H1 (cell line): Measurements from ENCODE around the gene PARD3. TPM values are rescaled to one million over a fixed set of nuclear protein-coding genes. Genes with fewer than 3 reads are reported as not detected.

ENCODE experiments used
- CTCF ChIA-PET: fragments of 300-600 bp; sonication (Branson Sonifier 250); formaldehyde crosslinking; loops from one replicate; lab custom pipeline; 2021; ENCODE audit not compliant: partially characterized antibody; lab: Charles Lee
- POLR2A ChIA-PET: fragments of 300-600 bp; sonication (Branson Sonifier 250); formaldehyde crosslinking; loops from one replicate; lab custom pipeline; 2021; ENCODE audit warnings: inconsistent platforms; ENCODE audit not compliant: partially characterized antibody; lab: Charles Lee
- DNase-seq, 2 experiments: peaks; one replicate each; pipeline versions ENCODE4 v3.0.0 to v3.0.0-alpha.2; 2010 to 2022; ENCODE audit warnings: low spot score in 2 of 2, low read depth in 1 of 2, mixed read lengths in 1 of 2
- FAIRE-seq: peaks from 2 replicates; lab custom pipeline; 2011; peaks lifted over from hg19 to GRCh38; lab: Jason Lieb, UNC
- H2AFZ ChIP-seq: 2 replicates; pipeline ENCODE4 v1.8.1; 2012; ENCODE audit warnings: low read length, inconsistent platforms
- H2AK5ac ChIP-seq: 2 replicates; pipeline ENCODE4 v1.6.1; 2013; ENCODE audit warnings: low read depth, low read length
- H2BK120ac ChIP-seq: replicated peaks from 2 replicates; pipeline ENCODE3; 2013; ENCODE audit warnings: low read depth, low read length, inconsistent platforms
- H2BK12ac ChIP-seq: 2 replicates; pipeline ENCODE4 v1.6.1; 2013; ENCODE audit warnings: low read depth, low read length
- H2BK15ac ChIP-seq: 2 replicates; pipeline ENCODE4 v1.6.1; 2013; ENCODE audit warnings: low read length
- H2BK20ac ChIP-seq: 2 replicates; pipeline ENCODE4 v1.6.1; 2013; ENCODE audit warnings: low read length
- H2BK5ac ChIP-seq: 2 replicates; pipeline ENCODE4 v1.6.1; 2013; ENCODE audit warnings: low read depth, low read length
- H3K14ac ChIP-seq: 2 replicates; pipeline ENCODE4 v1.6.1; 2013; ENCODE audit warnings: inconsistent platforms; ENCODE audit not compliant: insufficient read length
- H3K18ac ChIP-seq: 2 replicates; pipeline ENCODE4 v1.6.1; 2013; ENCODE audit warnings: low read length; ENCODE audit errors: extremely low read depth
- H3K23ac ChIP-seq: 2 replicates; pipeline ENCODE4 v1.6.1; 2013; ENCODE audit warnings: inconsistent platforms; ENCODE audit not compliant: insufficient read length
- H3K23me2 ChIP-seq: 2 replicates; pipeline ENCODE4 v1.6.1; 2013; ENCODE audit warnings: low read depth, low read length
- H3K27ac ChIP-seq: 2 replicates; pipeline ENCODE4 v1.6.1; 2011; ENCODE audit warnings: low read depth, low read length, inconsistent platforms
- H3K27me3 ChIP-seq, 4 experiments: replicated peaks in 1 of 4; 1 replicate in 1 of 4; 2 replicates in 3 of 4; pipeline versions ENCODE4 v1.6.1 to v1.8.1; 2011 to 2013; ENCODE audit warnings: low read length in 3 of 4, mild to moderate bottlenecking in 3 of 4, inconsistent platforms in 2 of 4, mixed read lengths in 2 of 4, moderate library complexity in 1 of 4; ENCODE audit not compliant: control insufficient read depth in 3 of 4, insufficient read depth in 3 of 4; ENCODE audit errors: extremely low read depth in 1 of 4
- H3K36me3 ChIP-seq, 4 experiments: 2 replicates each; pipeline versions ENCODE4 v1.6.1 to v1.8.1; 2011 to 2013; ENCODE audit warnings: mild to moderate bottlenecking in 4 of 4, low read length in 3 of 4, moderate library complexity in 2 of 4, control low read depth in 1 of 4, inconsistent platforms in 1 of 4; ENCODE audit not compliant: insufficient read depth in 4 of 4, control insufficient read depth in 2 of 4
- H3K4ac ChIP-seq: replicated peaks from 2 replicates; pipeline ENCODE3; 2013; ENCODE audit warnings: low read length, low read depth, mixed read lengths, inconsistent platforms; ENCODE audit not compliant: insufficient read length
- H3K4me1 ChIP-seq, 4 experiments: replicated peaks in 1 of 4; 1 replicate in 1 of 4; 2 replicates in 3 of 4; pipeline versions ENCODE4 v1.6.1 to v1.8.1; 2011 to 2013; ENCODE audit warnings: low read length in 3 of 4, inconsistent platforms in 2 of 4, mixed read lengths in 1 of 4; ENCODE audit not compliant: insufficient read depth in 4 of 4, control insufficient read depth in 3 of 4
- H3K4me2 ChIP-seq, 2 experiments: 2 replicates each; pipeline versions ENCODE4 v1.6.1 to v1.8.1; 2011 to 2013; ENCODE audit warnings: low read depth in 2 of 2, low read length in 2 of 2, control low read depth in 1 of 2, inconsistent platforms in 1 of 2, mild to moderate bottlenecking in 1 of 2; ENCODE audit not compliant: insufficient read depth in 1 of 2
- H3K4me3 ChIP-seq, 4 experiments: fragments of 200-600, 300-600 bp in 1 of 4; sonication (generic), shearing (Covaris generic), sonication (Bioruptor Twin) in 1 of 4; 2 replicates each; pipeline versions ENCODE4 v1.5.1 to v1.8.1; 2011 to 2016; ENCODE audit warnings: low read length in 4 of 4, low read depth in 3 of 4, control low read depth in 2 of 4, inconsistent platforms in 2 of 4, mild to moderate bottlenecking in 2 of 4, mixed read lengths in 1 of 4, moderate library complexity in 1 of 4; ENCODE audit not compliant: insufficient read depth in 2 of 4; ENCODE audit errors: extremely low read depth in 1 of 4
- H3K56ac ChIP-seq: replicated peaks from 2 replicates; pipeline ENCODE3; 2013; ENCODE audit warnings: low read depth, mild to moderate bottlenecking, mixed read lengths, low read length, inconsistent platforms; ENCODE audit not compliant: insufficient read length
- H3K79me1 ChIP-seq: 2 replicates; pipeline ENCODE4 v1.6.1; 2013; ENCODE audit warnings: low read depth, low read length, control low read depth
- H3K79me2 ChIP-seq, 2 experiments: 2 replicates each; pipeline versions ENCODE4 v1.6.1 to v1.8.1; 2012 to 2013; ENCODE audit warnings: low read length in 2 of 2, mild to moderate bottlenecking in 2 of 2, inconsistent platforms in 1 of 2; ENCODE audit not compliant: insufficient read depth in 2 of 2, control insufficient read depth in 1 of 2
- H3K9ac ChIP-seq, 4 experiments: replicated peaks in 1 of 4; 1 replicate in 1 of 4; 2 replicates in 3 of 4; pipeline versions ENCODE4 v1.6.1 to v1.8.1; 2011 to 2013; ENCODE audit warnings: low read depth in 3 of 4, low read length in 3 of 4, control low read depth in 2 of 4, mild to moderate bottlenecking in 2 of 4, moderate library complexity in 2 of 4, inconsistent platforms in 1 of 4; ENCODE audit errors: extremely low read depth in 1 of 4
- H3K9me3 ChIP-seq, 2 experiments: 2 replicates each; pipeline versions ENCODE4 v1.6.1 to v1.8.1; 2012 to 2013; ENCODE audit warnings: mild to moderate bottlenecking in 2 of 2, moderate library complexity in 2 of 2, control low read depth in 1 of 2, inconsistent platforms in 1 of 2, low read depth in 1 of 2, low read length in 1 of 2, mixed read lengths in 1 of 2; ENCODE audit not compliant: insufficient read depth in 2 of 2
- H4K20me1 ChIP-seq, 2 experiments: replicated peaks in 1 of 2; 2 replicates each; pipeline versions ENCODE3 to v1.8.1; 2011 to 2013; ENCODE audit warnings: inconsistent platforms in 2 of 2, low read length in 2 of 2, mild to moderate bottlenecking in 1 of 2; ENCODE audit not compliant: insufficient read depth in 2 of 2, control insufficient read depth in 1 of 2
- H4K5ac ChIP-seq: 2 replicates; pipeline ENCODE4 v1.6.1; 2013; ENCODE audit warnings: low read length, low read depth, mixed read lengths, inconsistent platforms; ENCODE audit not compliant: insufficient read length
- H4K8ac ChIP-seq: 2 replicates; pipeline ENCODE4 v1.8.0; 2013; ENCODE audit warnings: mild to moderate bottlenecking, moderate library complexity, low read length, inconsistent platforms; ENCODE audit not compliant: insufficient read depth; ENCODE audit errors: extremely low read depth
- H4K91ac ChIP-seq: replicated peaks from 2 replicates; pipeline ENCODE3; 2013; ENCODE audit warnings: low read length, mixed read lengths, inconsistent platforms; ENCODE audit not compliant: insufficient read length
- CHD1 ChIP-seq: IDR thresholded peaks from 2 replicates; pipeline ENCODE4 v1.6.1; 2012; ENCODE audit warnings: low read depth, low read length, improper control_type of control experiment
- CREB1 ChIP-seq: IDR thresholded peaks from 2 replicates; pipeline ENCODE4 v1.6.1; 2012; ENCODE audit warnings: inconsistent platforms
- EZH2 ChIP-seq: fragments of 200-600 bp; sonication (generic); IDR thresholded peaks from 2 replicates; pipeline ENCODE4 v1.7.1; 2012; ENCODE audit warnings: low read depth, mild to moderate bottlenecking, moderate library complexity, low read length, inconsistent platforms; ENCODE audit not compliant: severe bottlenecking
- MAX ChIP-seq: IDR thresholded peaks from 2 replicates; pipeline ENCODE4 v1.6.1; 2012; ENCODE audit warnings: inconsistent platforms
- POLR2AphosphoS5 ChIP-seq: IDR thresholded peaks from 2 replicates; pipeline ENCODE4 v1.6.1; 2011; ENCODE audit warnings: low read depth, low read length
- RAD21 ChIP-seq, 2 experiments: IDR thresholded peaks in 1 of 2; conservative IDR thresholded peaks in 1 of 2; 2 replicates each; pipeline ENCODE4 v1.6.1; 2011; ENCODE audit warnings: low read depth in 2 of 2, low read length in 2 of 2, improper control_type of control experiment in 1 of 2, inconsistent platforms in 1 of 2, mild to moderate bottlenecking in 1 of 2, moderate library complexity in 1 of 2
- RBBP5 ChIP-seq: IDR thresholded peaks from 2 replicates; pipeline ENCODE4 v1.7.1; 2012; ENCODE audit warnings: low read depth, mild to moderate bottlenecking, inconsistent platforms, low read length, moderate library complexity, borderline replicate concordance
- SIN3A ChIP-seq, 2 experiments: IDR thresholded peaks in 1 of 2; conservative IDR thresholded peaks in 1 of 2; 2 replicates each; pipeline ENCODE4 v1.6.1; 2011 to 2012; ENCODE audit warnings: low read length in 2 of 2, improper control_type of control experiment in 1 of 2, low read depth in 1 of 2, mild to moderate bottlenecking in 1 of 2
- SIRT6 ChIP-seq: IDR thresholded peaks from one replicate; pipeline ENCODE4 v1.7.1; 2012; ENCODE audit warnings: low read length, inconsistent platforms
- WGBS, 2 experiments: shearing (Covaris generic) in 1 of 2; methylation state at CpG; one replicate each; pipeline versions ENCODE4 v1.1.6 to v1.1.7; 2013 to 2015; ENCODE audit warnings: low lambda C conversion rate in 2 of 2, mixed read lengths in 2 of 2, inconsistent platforms in 1 of 2, low coverage in 1 of 2, missing lambda C conversion rate in 1 of 2; ENCODE audit not compliant: insufficient replicate concordance in 2 of 2, insufficient coverage in 1 of 2, insufficient read length in 1 of 2; ENCODE audit errors: extremely low coverage in 1 of 2, missing lambda C conversion rate in 1 of 2; 5-methylcytosine and 5-hydroxymethylcytosine counted together
- polyA plus RNA-seq, 7 experiments: library from polyadenylated mRNA; depleted of rRNA in 3 of 7; stranded (reverse) in 5 of 7; unstranded in 2 of 7; fragments of >200 nt in 5 of 7; fragments of 200-250 nt in 2 of 7; gene quantifications; 1 replicate in 5 of 7; 2 replicates in 1 of 7; 4 replicates in 1 of 7; pipeline versions ENCODE4 v1.2.1 to v1.2.3, GENCODE V29; 2011 to 2013; ENCODE audit warnings: missing spikeins in 2 of 7, mixed read lengths in 2 of 7
- total RNA-seq: library from RNA; stranded (reverse); fragmentation: NEBNext Ultra II Directional; extraction: Animal tissue kit (Norgen Biotek cat#: 25700); gene quantifications from 2 replicates; pipeline ENCODE4 v1.2.1, GENCODE V29; 2021

Gene PARD3
- total and polyA plus RNA-seq, 2 of the 8 experiments (the other 6 are each of a cell fraction or from before 2014, with no cell fraction given), result 19.7 to 49.1 TPM

GRCh38 chr10:34179280-34179679 lies 635.8 kb downstream of the PARD3 start:
- Histone ChIP-seq H3K18ac (no peak overlapping the region), H3K4ac (no peak overlapping the region), H3K4me1 (peaks cover 12 to 36% (median 30%) of the 10 kb centered on the region in 4 experiments), H3K23me2 (no peaks in the 10 kb centered on the region), H3K23ac (no peak overlapping the region), H3K56ac (no peak overlapping the region), H4K5ac (no peak overlapping the region), H3K9ac (no peak overlapping the region), H3K79me1 (no peaks in the 10 kb centered on the region), H4K91ac (no peak overlapping the region), H2BK5ac (no peak overlapping the region), H3K27ac (no peak overlapping the region), H2AK5ac (no peak overlapping the region), H3K79me2 (no peaks in the 10 kb centered on the region), H2BK12ac (no peak overlapping the region), H2AFZ (no peak overlapping the region), H3K14ac (no peak overlapping the region), H3K4me3 (no peak overlapping the region), H3K36me3 (no peaks in the 10 kb centered on the region), H3K27me3 (no peaks in the 10 kb centered on the region), H3K4me2 (peak overlapping the region in 1 of 2 experiments; percentile 26; a peak in 1 of 4 replicates), H4K8ac (no peak overlapping the region), H4K20me1 (no peaks in the 10 kb centered on the region), H2BK15ac (no peak overlapping the region), H2BK20ac (no peak overlapping the region), H2BK120ac (no peak overlapping the region), H3K9me3 (no peaks in the 10 kb centered on the region)
- WGBS, 2 experiments, result 84% methylated on average over 3 of the region's 3 CpGs; no CpG with 5 or more reads in 1 of the 2 experiments
- POLR2A ChIA-PET, result no interaction called here
- DNase-seq (no peak), FAIRE-seq (no peak)
- TF ChIP-seq EZH2 (no peak), CHD1 (no peak), RAD21 (IDR thresholded peaks at IDR 0.05 in 1 of 2, conservative IDR thresholded peaks at IDR 0.05 in 1 of 2; ENCODE audit: low read depth in 2 of 2, low read length in 2 of 2) (no peak), CREB1 (no peak), POLR2AphosphoS5 (no peak), SIN3A (conservative IDR thresholded peaks at IDR 0.05 in 1 of 2, IDR thresholded peaks at IDR 0.05 in 1 of 2; ENCODE audit: low read depth in 1 of 2, low read length in 2 of 2) (no peak), MAX (no peak), SIRT6 (no peak), RBBP5 (no peak)
- CTCF ChIA-PET, result no interaction called here
